Midbrain (tissue), 1 donor: ENCODE measurements around the gene DDX1.
"Not testable (repeated sequence)": the region's sequence is repeated elsewhere in the genome, so short reads cannot be mapped to it uniquely, and the experiment has no call there.

Source experiments
- DNase-seq: peaks from one replicate; lab custom pipeline; 2025; lab: John Stamatoyannopoulos, UW

DDX1 gene

GRCh38 chr2:15677141-15677843 is 85.6 kb downstream of the DDX1 start:
- peak; percentile 2 for DNase-seq

- no peak for DNase-seq
Measured at GRCh38 chr2:15678346-15678745, 86.7 kb downstream of the DDX1 start.

DNA sequence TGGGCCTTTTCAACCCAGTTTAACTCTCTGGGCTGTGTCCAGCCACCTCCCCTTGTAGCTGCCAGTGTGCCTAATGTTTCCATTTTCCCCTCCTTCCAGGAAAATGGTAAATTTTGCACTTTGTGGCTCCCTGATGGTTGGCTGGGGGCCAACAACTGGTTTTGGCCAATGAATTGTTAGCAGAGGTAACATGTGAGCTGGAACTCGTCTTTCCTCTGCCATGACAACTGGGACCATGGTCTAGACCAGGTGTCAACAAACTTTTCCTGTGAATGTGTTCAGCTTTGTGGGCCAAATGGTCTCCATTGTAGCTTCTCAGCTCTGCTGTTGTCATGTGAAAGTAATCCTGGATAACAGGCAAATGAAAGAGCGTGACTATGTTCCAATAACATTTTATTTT is 87.2 kb downstream of the DDX1 start:
- DNase-seq = no peak

DNA sequence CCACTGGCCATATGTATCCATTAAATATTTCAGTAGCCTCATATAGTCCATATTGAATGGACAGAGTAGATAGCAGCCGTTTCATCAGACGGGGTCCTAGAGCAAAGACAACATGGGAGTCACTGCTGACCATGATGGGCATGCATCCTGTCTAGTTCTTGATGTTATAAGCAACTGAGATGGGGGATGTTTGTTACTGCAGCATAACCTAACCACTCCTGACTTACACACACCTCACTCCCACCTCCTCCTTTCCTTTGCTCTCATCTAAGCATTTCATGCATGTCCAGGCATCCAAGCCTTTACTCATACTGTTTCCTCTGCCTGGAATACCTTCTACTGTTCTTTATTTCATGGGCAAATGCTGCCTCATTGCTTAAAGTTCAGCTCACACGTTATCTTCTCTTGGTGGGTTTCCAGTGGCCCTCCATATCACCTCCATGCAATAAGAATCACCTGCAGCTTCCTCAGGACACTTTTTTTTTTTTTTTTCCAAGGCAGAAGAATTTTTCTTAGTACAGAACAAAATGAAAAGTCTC is 87.8 kb downstream of the DDX1 start:
- DNase-seq = no peak

- not testable (repeated sequence) for DNase-seq
Measured at GRCh38 chr2:15680132-15680531, 88.5 kb downstream of the DDX1 start.
